ENCODE measurements around the gene CCDC27.
"Not testable (repeated sequence)": the region's sequence is repeated elsewhere in the genome, so short reads cannot be mapped to it uniquely, and the experiment has no call there.

The CCDC27 gene

GRCh38 chr1:3796215-3797061 lies 44.2 kb downstream of the CCDC27 start, which contains the start of gene LRRC47:
Gene LRRC47 (minus strand): TSS chr1:3796498. CDS start chr1:3796476, 22 bp downstream.
- peak; percentile 90 for DNase-seq (ENCODE audit: low spot score)

DNA sequence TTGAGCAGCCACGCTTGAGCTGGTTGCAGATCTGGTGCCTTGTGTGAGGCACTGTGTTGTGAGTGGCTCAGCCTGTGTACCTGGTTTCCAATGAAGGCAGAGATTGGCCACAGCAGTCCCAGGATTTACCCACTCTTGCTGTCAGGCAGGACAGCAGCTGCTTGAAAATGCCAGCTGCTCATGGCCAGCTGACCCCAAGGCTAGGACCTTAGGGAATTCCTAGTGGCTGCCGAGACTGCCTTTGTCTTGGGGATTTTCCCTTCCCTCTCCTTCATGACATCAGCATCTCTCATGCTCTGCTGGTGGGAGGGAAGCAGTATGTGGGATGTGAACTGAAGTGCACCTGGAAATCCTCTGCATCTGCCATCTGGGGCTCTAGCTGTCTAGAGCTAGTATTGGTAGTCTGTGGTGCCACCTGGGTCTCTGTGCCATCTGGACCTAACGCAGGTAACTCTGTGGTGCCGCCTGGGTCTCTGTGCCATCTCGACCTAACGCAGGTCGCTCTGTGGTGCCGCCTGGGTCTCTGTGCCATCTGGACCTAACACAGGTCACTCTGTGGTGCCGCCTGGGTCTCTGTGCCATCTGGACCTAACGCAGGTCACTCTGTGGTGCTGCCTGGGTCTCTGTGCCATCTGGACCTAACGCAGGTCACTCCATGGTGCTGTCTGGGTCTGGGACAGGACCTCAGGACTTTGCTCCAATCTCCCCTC lies 47.9 kb downstream of the CCDC27 start:
- DNase-seq (ENCODE audit: low spot score): no peak

DNA sequence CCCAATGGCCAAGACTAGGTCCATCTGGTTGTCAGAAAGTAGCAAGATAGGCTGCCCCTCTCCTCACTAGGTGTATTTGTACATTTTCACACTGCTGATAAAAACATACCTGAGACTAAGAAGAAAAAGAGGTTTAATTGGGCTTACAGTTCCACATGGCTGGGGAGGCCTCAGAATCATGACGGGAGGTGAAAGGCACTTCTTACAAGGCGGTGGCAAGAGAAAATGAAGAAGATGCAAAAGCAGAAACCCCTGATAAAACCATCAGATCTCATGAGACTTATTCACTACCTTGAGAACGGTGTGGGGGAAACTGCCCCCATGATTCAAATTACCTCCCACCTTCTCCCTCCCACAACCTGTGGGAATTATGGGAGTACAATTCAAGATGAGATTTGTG lies 48.5 kb downstream of the CCDC27 start:
- not testable (repeated sequence) for DNase-seq (ENCODE audit: low spot score)

- no peak for DNase-seq (ENCODE audit: low spot score)
Measured at GRCh38 chr1:3803905-3804626, 51.8 kb downstream of the CCDC27 start.

DNA sequence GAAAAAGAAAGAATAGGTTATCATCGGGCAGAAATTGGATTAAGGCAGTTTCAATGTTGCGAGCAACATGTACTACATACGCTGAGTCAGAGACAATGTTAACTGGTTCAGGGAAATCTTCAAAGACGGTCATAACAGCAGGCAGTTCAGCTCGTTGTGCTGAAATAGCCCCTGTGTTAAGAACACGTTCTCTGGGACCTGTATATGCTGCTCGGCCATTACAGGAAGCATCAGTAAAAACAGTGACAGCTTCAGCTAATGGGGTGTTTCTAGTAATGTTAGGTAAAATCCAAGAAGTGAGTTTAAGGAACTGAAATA lies 52.3 kb downstream of the CCDC27 start:
- DNase-seq (ENCODE audit: low spot score): not testable (repeated sequence)

GRCh38 chr1:3805038-3805437 lies 52.8 kb downstream of the CCDC27 start:
- DNase-seq (ENCODE audit: low spot score): no peak

- no peak for DNase-seq (ENCODE audit: low spot score)
Measured at GRCh38 chr1:3807769-3808168, 55.5 kb downstream of the CCDC27 start.

GRCh38 chr1:3809680-3810079 lies 57.4 kb downstream of the CCDC27 start:
- no peak for DNase-seq (ENCODE audit: low spot score)

- not testable (repeated sequence) for DNase-seq (ENCODE audit: low spot score)
Measured at GRCh38 chr1:3810149-3810761, 58.0 kb downstream of the CCDC27 start.

DNA sequence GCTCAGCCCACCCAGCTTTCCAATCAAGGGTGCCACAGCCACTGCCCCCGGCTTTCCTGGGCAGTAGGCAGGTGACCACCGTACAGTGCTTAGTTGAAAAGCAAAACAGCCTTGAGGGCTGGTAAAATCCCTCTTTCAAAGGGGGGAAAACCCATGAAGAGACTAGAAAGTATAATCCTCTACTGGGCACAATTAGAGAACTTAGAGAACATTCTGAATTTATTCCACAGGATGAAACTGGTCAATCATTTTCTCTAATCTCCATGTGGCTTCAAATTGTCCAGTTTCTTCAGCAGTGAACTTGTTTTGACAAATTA lies 59.3 kb downstream of the CCDC27 start:
- no peak for DNase-seq (ENCODE audit: low spot score)

DNA sequence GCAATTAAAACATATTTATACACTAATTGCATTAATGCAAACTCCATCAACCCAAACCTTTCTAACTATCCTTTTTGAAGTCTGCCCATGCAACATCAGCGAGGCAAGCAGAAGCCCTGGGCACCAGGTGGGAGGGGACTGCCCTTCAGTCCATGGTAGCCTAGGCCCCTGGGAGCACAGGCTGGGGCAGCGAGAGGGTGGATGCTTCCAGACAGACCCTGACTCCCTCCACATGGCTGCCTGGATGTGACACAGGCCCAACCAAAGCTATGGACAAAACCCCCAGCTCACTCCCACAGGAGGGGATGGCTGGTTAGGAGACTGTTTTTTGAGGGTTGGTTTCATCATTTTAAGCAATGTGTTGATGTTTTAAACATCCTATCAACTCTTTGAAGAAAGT lies 61.8 kb downstream of the CCDC27 start:
- no peak for DNase-seq (ENCODE audit: low spot score)

DNA sequence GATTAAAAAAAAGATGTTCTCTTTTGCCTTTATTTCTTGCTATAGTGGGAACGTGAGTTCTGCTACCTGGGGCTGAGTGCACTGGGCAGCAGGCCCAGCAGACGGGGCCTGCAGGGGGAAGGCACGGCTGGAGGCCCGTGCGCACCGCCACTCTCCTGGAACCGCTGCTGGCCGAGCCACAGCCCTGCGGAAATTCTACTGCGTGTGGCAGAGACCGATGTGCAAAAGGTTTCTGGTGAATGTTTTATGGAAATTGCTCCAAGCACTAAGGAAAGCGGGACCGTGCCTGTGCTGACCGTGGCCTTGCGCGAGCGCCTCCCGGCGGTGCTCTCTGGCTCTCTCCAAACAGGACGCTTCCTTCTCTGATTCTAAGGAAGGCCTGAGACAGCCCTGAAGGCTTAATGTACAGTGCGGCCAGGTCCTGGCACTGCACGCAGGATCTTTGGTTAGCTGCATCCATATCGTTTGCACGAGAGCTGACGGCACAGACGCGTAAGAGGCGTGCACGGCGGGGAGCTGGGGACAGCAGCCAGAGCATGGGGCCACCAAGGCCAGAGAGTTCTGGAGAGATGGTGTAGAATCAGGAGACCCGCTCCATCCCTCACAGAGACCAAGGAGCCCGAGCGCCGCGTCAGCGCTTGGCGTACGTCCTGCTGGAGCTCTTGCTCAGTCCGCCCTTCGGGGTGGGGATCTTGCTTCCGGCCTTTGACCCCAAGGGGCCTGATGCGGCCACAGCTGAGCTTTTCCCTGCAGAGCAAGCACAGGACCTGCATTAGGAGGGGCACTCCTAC lies 62.7 kb downstream of the CCDC27 start:
- DNase-seq (ENCODE audit: low spot score): no peak

DNA sequence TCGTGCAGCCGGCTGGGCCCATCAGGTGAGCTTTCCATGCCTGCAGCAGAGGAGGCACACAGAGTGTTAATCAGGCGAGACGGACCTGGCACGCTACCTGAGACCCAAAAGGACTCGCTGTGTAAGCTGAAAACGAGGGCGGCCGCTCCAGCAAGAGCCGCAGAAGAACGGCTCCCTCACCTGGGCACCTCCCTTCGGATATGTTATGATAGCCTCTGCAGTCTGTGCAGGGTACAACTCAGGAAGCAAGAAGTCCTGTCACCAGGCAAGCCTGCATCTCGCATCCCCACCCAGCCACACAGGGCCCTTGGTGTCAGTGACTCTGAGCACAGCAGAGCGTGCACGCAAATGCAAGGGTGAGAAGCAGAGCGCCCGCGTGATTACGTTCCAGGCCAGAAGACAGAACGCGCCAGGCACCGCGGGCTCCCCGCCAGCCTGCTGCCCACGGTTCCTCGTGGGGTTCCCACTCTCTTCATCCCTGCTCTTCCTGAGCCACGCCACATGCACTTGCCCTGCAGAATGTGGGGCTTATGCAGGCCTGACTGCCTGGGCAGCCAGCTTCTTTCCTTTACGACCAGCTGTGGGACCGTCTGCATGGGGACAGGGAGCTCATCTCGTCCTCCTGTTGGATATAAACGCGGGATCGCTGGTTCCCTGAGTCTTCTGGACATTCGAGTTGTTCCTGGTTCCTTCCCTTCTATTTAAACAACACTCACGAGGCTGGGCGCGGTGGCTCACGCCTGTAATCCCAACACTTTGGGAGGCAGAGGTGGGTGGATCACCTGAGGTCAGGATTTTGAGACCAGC lies 64.3 kb downstream of the CCDC27 start:
- DNase-seq (ENCODE audit: low spot score): no peak

DNA sequence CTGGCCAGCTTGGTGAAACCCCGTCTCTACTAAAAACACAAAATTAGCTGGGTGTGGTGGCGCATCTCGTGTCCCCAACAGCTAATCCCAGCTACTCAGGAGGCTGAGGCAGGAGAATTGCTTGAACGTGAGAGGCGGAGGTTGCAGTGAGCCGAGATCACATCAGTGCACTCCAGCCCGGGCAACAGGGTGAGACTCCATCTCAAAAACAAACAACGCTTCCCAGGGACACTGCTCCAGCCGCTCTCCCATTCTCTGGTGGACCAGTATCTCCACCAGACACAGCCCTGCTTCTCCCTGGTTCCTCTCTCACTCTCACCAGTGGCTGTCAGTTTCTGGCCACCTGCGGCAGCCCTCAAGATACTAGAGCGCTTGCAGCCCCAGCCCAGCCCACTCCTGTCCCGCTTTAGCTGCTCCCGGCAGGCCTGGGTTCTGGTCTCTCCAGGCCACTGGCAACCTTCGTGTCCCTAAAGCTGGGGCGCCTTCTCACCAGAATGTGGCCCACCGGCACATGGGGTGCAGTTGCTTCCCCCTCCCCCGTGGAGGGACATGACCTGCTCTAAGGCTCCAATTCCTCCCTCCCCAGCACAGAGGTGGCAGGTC lies 65.0 kb downstream of the CCDC27 start:
- DNase-seq (ENCODE audit: low spot score): no peak

DNA sequence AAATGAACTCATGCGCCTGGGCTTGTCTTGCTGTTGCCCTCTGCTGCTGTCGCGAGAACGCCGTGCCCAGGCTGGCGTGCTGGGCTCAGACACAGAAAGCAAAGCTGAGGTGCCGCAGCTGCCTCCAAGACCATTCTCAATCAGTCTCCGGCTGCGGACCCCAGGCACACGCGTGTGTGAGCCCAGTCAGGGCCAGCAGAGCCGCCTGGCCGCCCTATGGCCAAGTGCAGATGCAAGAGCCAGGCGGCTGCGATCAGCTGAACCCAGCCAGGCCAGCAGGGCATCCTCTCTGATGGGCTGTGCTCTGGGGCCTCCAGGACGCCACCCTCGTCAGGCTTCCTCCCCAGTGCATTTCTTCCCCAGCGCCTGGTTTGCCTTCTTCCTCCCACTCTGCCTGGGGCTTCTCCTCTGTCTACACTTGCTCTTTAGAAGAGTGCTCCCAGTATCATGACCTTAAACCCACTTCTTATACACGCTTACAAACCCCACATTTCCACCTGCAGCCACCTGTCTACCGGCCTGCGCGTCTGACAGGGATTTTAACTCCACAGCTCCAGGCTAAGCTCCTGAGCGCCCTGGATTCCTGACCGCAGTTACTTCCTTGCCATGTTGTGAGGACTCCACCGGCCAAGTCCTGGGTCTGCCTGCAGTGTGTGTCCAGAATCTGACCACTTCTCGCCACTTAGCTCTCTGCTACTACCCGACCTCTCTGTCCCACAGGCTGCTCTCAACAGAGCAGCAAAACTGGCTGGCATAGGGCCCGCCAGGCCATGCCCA lies 65.8 kb downstream of the CCDC27 start:
- DNase-seq (ENCODE audit: low spot score): no peak

DNA sequence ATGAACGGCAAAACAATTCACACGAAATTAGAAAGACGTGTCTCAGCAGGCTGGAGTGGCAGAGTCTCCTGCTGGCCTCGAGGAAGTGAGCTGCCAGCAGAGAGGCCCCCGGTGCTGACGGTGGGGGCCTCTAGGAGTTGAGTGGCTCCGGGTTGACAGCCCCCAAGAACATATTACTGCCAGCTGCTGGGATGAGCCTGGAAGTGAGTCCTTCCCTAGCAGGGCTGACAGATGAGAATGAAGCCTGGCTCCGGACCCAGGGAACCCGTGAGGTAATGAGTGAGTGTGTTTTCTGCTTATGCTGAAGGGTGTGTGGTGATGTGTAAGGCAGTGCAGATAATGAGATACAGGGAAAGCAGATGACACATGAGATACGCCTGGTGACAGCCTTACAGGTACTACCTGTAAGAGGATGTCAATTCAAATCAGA lies 67.5 kb downstream of the CCDC27 start:
- DNase-seq (ENCODE audit: low spot score): no peak

GRCh38 chr1:3820316-3820715 lies 68.1 kb downstream of the CCDC27 start:
- no peak for DNase-seq (ENCODE audit: low spot score)

DNA sequence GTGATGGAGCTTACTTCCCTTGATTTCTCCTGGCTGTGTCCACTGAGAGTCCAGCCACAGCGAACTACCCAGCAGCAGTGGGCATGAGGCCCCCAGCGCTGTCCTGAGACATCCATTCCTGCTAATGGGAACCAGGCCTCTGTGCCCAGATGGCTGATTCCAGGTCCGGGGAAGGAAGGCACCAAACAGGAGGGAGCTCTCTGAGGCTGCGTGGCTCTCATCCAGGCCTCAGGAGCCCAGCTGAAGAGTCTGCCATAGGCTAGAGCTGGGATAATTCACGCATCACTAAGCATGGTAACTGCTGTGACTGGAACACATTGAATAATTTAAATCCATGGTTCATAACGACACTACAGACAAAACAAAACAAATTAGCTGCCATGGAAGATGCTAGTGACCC lies 68.8 kb downstream of the CCDC27 start:
- no peak for DNase-seq (ENCODE audit: low spot score)
